Renal pelvis (tissue), 4 donors: ENCODE results near the gene ZFHX3. TPM values are rescaled to one million over a fixed set of nuclear protein-coding genes. Genes with fewer than 3 reads are reported as not detected.

Experiments
- DNase-seq: peaks from one replicate; pipeline ENCODE4 v3.0.0-alpha.2; 2013
- polyA plus RNA-seq, 3 donors: library from polyadenylated mRNA; unstranded; fragments of 120-200 nt; gene quantifications; one replicate each; pipeline ENCODE4 v1.2.1, GENCODE V29; 2013; ENCODE audit not compliant: insufficient read length in 3 of 3

ZFHX3 gene
- polyA plus RNA-seq, 3 donors = 17.6 to 24.2 (median 23.3) TPM

GRCh38 chr16:73058221-73058615, 10.3 kb upstream of the ZFHX3 start:
- DNase-seq = no peak

GRCh38 chr16:73057291-73058210, 9.6 kb upstream of the ZFHX3 start:
- DNase-seq = no peak

GRCh38 chr16:73056921-73057290, 9.0 kb upstream of the ZFHX3 start:
- DNase-seq = no peak

- no peak for DNase-seq
Observed at GRCh38 chr16:73056448-73056847, 8.5 kb upstream of the ZFHX3 start.

- DNase-seq = no peak
Observed at GRCh38 chr16:73054813-73055482, 7.0 kb upstream of the ZFHX3 start.

GRCh38 chr16:73054498-73054812, 6.5 kb upstream of the ZFHX3 start:
- DNase-seq = no peak

- no peak for DNase-seq
Observed at GRCh38 chr16:73054125-73054484, 6.2 kb upstream of the ZFHX3 start.

- DNase-seq = no peak
Observed at GRCh38 chr16:73053364-73054124, 5.6 kb upstream of the ZFHX3 start.

GRCh38 chr16:73053038-73053363, 5.1 kb upstream of the ZFHX3 start:
- DNase-seq = no peak

- DNase-seq = no peak
Observed at GRCh38 chr16:73052576-73052975, 4.6 kb upstream of the ZFHX3 start.

- no peak for DNase-seq
Observed at GRCh38 chr16:73051961-73052360, 4.0 kb upstream of the ZFHX3 start.

GRCh38 chr16:73051226-73051625, 3.3 kb upstream of the ZFHX3 start:
- DNase-seq = no peak

- no peak for DNase-seq
Observed at GRCh38 chr16:73050201-73051099, 2.5 kb upstream of the ZFHX3 start.

- DNase-seq = no peak
Observed at GRCh38 chr16:73049511-73049910, 1.6 kb upstream of the ZFHX3 start.

GRCh38 chr16:73049091-73049490, 1.2 kb upstream of the ZFHX3 start:
- DNase-seq = no peak

GRCh38 chr16:73048292-73049080, 558 bp upstream of the ZFHX3 start:
- no peak for DNase-seq

GRCh38 chr16:73047221-73047535, 750 bp downstream of the ZFHX3 start:
- DNase-seq = no peak

GRCh38 chr16:73046849-73047214, 1.1 kb downstream of the ZFHX3 start:
- no peak for DNase-seq

- DNase-seq = no peak
Observed at GRCh38 chr16:73046202-73046848, 1.6 kb downstream of the ZFHX3 start.

- no peak for DNase-seq
Observed at GRCh38 chr16:73043828-73044467, 4.0 kb downstream of the ZFHX3 start.
